HepG2 (cell line): ENCODE results near the gene FMNL2. TPM values are rescaled to one million over a fixed set of nuclear protein-coding genes. Genes with fewer than 3 reads are reported as not detected.

Experiments used
- ARID3A ChIP-seq: IDR thresholded peaks from 2 replicates; pipeline ENCODE4 v1.6.1; 2012; ENCODE audit warnings: low read depth, low read length, improper control_type of control experiment
- CCAR2 ChIP-seq: fragments of 200-400 bp; formaldehyde crosslinking; optimal IDR thresholded peaks from 2 replicates; pipeline ENCODE3; 2018; ENCODE audit warnings: low read depth, mild to moderate bottlenecking, low read length, moderate library complexity
- DR1 ChIP-seq: sonication (generic); formaldehyde crosslinking; IDR thresholded peaks from 2 replicates; pipeline ENCODE4 v1.8.0; 2021; ENCODE audit warnings: mild to moderate bottlenecking, missing genetic modification reagents, inconsistent platforms
- FOXM1 ChIP-seq: sonication (generic); formaldehyde crosslinking; IDR thresholded peaks from 2 replicates; pipeline ENCODE4 v1.5.0; 2020; ENCODE audit warnings: missing genetic modification reagents
- MYC ChIP-seq: sonication (generic); formaldehyde crosslinking; IDR thresholded peaks from 2 replicates; pipeline ENCODE4 v1.9.0; 2021; ENCODE audit warnings: missing genetic modification reagents, borderline replicate concordance
- MZF1 ChIP-seq: sonication (generic); formaldehyde crosslinking; IDR thresholded peaks from 2 replicates; pipeline ENCODE4 v1.8.1; 2023; ENCODE audit warnings: mild to moderate bottlenecking, missing genetic modification reagents, borderline replicate concordance
- NFIB ChIP-seq: sonication (generic); formaldehyde crosslinking; IDR thresholded peaks from 2 replicates; pipeline ENCODE4 v1.9.0; 2021; ENCODE audit warnings: missing genetic modification reagents, mild to moderate bottlenecking, borderline replicate concordance
- PCBP1 ChIP-seq: fragments of 200-400 bp; formaldehyde crosslinking; IDR thresholded peaks from 2 replicates; pipeline ENCODE4 v1.6.1; 2017; ENCODE audit warnings: mild to moderate bottlenecking, low read depth, low read length, borderline replicate concordance
- RARG ChIP-seq: sonication (generic); formaldehyde crosslinking; IDR thresholded peaks from 2 replicates; pipeline ENCODE4 v1.4.0; 2020; ENCODE audit warnings: low read depth, mild to moderate bottlenecking, missing genetic modification reagents
- SALL1 ChIP-seq: sonication (generic); formaldehyde crosslinking; IDR thresholded peaks from 2 replicates; pipeline ENCODE4 v1.8.0; 2022; ENCODE audit warnings: mild to moderate bottlenecking, missing genetic modification reagents
- SMAD3 ChIP-seq: sonication (generic); formaldehyde crosslinking; IDR thresholded peaks from 2 replicates; pipeline ENCODE4 v1.4.0; 2020; ENCODE audit warnings: missing genetic modification reagents
- SRSF9 ChIP-seq: fragments of 200-400 bp; formaldehyde crosslinking; IDR thresholded peaks from 2 replicates; pipeline ENCODE4 v1.6.1; 2018; ENCODE audit warnings: borderline replicate concordance, mild to moderate bottlenecking, low read depth, low read length; ENCODE audit not compliant: insufficient read depth, poor library complexity, severe bottlenecking
- TFDP1 ChIP-seq: IDR thresholded peaks from 2 replicates; pipeline ENCODE4 v1.6.1; 2016; ENCODE audit warnings: missing compliant biosample characterization, missing genetic modification reagents, borderline replicate concordance
- THAP9 ChIP-seq: sonication (generic); formaldehyde crosslinking; IDR thresholded peaks from 2 replicates; pipeline ENCODE4; 2020; ENCODE audit warnings: missing genetic modification reagents, mild to moderate bottlenecking, borderline replicate concordance
- ZBTB26 ChIP-seq: IDR thresholded peaks from 2 replicates; pipeline ENCODE4 v1.6.1; 2016; ENCODE audit warnings: missing compliant biosample characterization, missing genetic modification reagents, borderline replicate concordance
- ZEB1 ChIP-seq: IDR thresholded peaks from 2 replicates; pipeline ENCODE4 v1.6.1; 2012; ENCODE audit warnings: mild to moderate bottlenecking, low read depth, inconsistent platforms; ENCODE audit not compliant: insufficient replicate concordance
- ZNF180 ChIP-seq: sonication (generic); formaldehyde crosslinking; IDR thresholded peaks from 2 replicates; pipeline ENCODE4 v1.4.0; 2020; ENCODE audit warnings: low read depth, missing genetic modification reagents, borderline replicate concordance
- ZNF263 ChIP-seq: sonication (generic); formaldehyde crosslinking; IDR thresholded peaks from 2 replicates; pipeline ENCODE4 v1.4.0; 2020; ENCODE audit warnings: missing genetic modification reagents
- ZNF670 ChIP-seq: sonication (generic); formaldehyde crosslinking; IDR thresholded peaks from 2 replicates; pipeline ENCODE4 v1.8.0; 2022; ENCODE audit warnings: mild to moderate bottlenecking, missing genetic modification reagents, borderline replicate concordance
- polyA plus RNA-seq, 8 experiments: library from polyadenylated mRNA; depleted of rRNA in 3 of 8; stranded (reverse) in 7 of 8; unstranded in 1 of 8; fragments of >200 nt; fragmentation: Illumina TruSeq in 4 of 8; extraction: Trizol in 4 of 8; gene quantifications; 2 replicates each; pipeline versions ENCODE4 v1.2.1 to v1.2.3, GENCODE V29; 2011 to 2016; ENCODE audit warnings: low read depth in 4 of 8, missing spikeins in 1 of 8, mixed read lengths in 1 of 8; ENCODE audit not compliant: insufficient read depth in 1 of 8
- total RNA-seq, 5 experiments: library from RNA; depleted of rRNA; stranded (reverse); fragments of >200 nt; fragmentation: Illumina TruSeq; extraction: Trizol; gene quantifications; 2 replicates each; pipeline ENCODE4 v1.2.3, GENCODE V29; 2016; ENCODE audit warnings: low read depth in 1 of 5
- TF ChIP-seq, protein P1 (sequence below): sonication (generic); formaldehyde crosslinking; IDR thresholded peaks from 2 replicates; pipeline ENCODE4 v1.4.0; 2020; ENCODE audit warnings: missing genetic modification reagents

FMNL2 gene
- total and polyA plus RNA-seq, 2 of the 13 experiments (the other 11 are each of a cell fraction or from before 2014, with no cell fraction given), result 66.5 to 67.7 TPM

DNA sequence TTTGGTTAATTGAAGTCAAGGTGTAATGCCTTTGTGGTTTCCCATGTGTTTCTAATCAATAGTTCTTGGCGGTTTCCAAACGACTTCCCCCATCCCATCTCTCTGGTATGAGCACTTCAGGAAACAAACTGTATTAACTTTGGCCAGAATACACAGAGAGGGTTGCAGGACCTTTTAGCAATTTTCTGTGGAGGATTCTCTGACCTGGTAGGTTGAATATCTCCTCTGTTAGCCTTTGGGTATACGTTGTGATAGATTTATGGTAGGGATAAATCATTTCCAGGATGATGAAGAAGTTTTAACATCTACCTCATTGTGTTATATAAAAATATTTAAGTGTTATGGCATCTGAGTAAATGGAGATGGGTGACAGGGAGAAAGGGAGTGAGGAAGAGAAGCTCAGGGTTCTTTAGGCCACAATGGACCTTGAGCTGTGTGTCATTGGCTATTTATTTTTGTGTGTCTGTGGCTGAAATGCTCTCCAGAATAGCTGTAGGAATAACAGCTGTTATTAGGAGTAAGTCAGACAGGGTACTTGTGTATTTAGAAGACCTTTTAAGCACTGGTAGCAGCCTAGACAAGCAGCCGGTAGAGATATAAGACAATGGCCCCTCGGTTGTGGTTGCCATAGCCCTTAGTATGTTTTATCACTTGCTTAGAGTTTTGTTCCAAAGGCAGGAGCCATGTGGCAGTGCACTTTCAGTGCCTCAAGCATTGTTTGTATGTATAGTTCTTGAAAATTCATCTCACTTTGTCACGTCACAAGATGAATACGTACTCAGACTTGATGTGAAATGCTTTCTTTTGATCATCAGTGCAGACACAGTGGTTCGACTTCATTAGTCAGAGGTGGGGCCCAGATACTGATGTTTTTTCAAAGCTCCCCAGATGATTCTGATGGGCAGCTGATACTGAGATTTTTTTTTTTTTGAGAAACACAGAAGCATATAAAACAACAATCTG lies 91.1 kb downstream of the FMNL2 start (continued):
- TF ChIP-seq TFDP1 (CRISPR knock-in tag) (no peak), PCBP1 (no peak), SALL1 (peak; percentile 52; the same call in 1 of the 2 replicates), FOXM1 (CRISPR knock-in tag) (no peak), ZNF670 (CRISPR knock-in tag) (no peak), ZNF263 (no peak), SRSF9 (no peak), MYC (no peak), CCAR2 (no peak), MZF1 (CRISPR knock-in tag) (no peak), THAP9 (CRISPR knock-in tag) (no peak), SMAD3 (CRISPR knock-in tag) (no peak), ARID3A (peak; percentile 56; the same call in 1 of the 2 replicates), ZNF180 (CRISPR knock-in tag) (no peak), NFIB (CRISPR knock-in tag) (no peak), ZEB1 (peak; percentile 69), RARG (CRISPR knock-in tag) (no peak), ZBTB26 (peak; percentile 98), DR1 (CRISPR knock-in tag) (no peak)
- TF ChIP-seq, protein P1, sequence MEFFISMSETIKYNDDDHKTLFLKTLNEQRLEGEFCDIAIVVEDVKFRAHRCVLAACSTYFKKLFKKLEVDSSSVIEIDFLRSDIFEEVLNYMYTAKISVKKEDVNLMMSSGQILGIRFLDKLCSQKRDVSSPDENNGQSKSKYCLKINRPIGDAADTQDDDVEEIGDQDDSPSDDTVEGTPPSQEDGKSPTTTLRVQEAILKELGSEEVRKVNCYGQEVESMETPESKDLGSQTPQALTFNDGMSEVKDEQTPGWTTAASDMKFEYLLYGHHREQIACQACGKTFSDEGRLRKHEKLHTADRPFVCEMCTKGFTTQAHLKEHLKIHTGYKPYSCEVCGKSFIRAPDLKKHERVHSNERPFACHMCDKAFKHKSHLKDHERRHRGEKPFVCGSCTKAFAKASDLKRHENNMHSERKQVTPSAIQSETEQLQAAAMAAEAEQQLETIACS, result no peak
